Naive thymus-derived CD4-positive, alpha-beta T cell (primary cell): Measurements from ENCODE around the gene RANBP1. TPM values are rescaled to one million over a fixed set of nuclear protein-coding genes. Genes with fewer than 3 reads are reported as not detected.

Experiments
- ATAC-seq: fragments of 150-1000 bp; cut with Tn5 transposase; 2 replicates; pipeline ENCODE4 v1.10.0; 2021; ENCODE audit warnings: mild to moderate bottlenecking, moderate library complexity
- CTCF ChIA-PET: fragments of 350-600 bp; sonication (Branson Sonifier 250); formaldehyde crosslinking; loops from one replicate; lab custom pipeline; 2021; ENCODE audit warnings: antibody characterized with exemption; lab: Charles Lee
- POLR2A ChIA-PET: fragments of 350-600 bp; sonication (Branson Sonifier 250); formaldehyde crosslinking; loops from one replicate; lab custom pipeline; 2021; ENCODE audit warnings: antibody characterized with exemption, inconsistent platforms; lab: Charles Lee
- DNase-seq, 9 donors: peaks; one replicate each; pipeline versions ENCODE4 v3.0.0 to v3.0.0-alpha.2; 2020 to 2022; ENCODE audit warnings: mixed read lengths in 1 of 9
- H3K27ac ChIP-seq: one replicate; pipeline ENCODE4 v1.7.0; 2013; ENCODE audit warnings: mild to moderate bottlenecking, low read depth, low read length, moderate library complexity
- H3K27me3 ChIP-seq, 2 donors: one replicate each; pipeline ENCODE4 v1.7.0; 2013; ENCODE audit warnings: low read length in 2 of 2, mild to moderate bottlenecking in 2 of 2, moderate library complexity in 2 of 2; ENCODE audit not compliant: control insufficient read depth in 2 of 2, insufficient read depth in 2 of 2
- H3K36me3 ChIP-seq, 3 experiments: 1 replicate in 2 of 3; 2 replicates in 1 of 3; pipeline ENCODE4 v1.7.0; 2013; ENCODE audit warnings: low read length in 3 of 3, mild to moderate bottlenecking in 3 of 3, moderate library complexity in 1 of 3; ENCODE audit not compliant: insufficient read depth in 3 of 3, control insufficient read depth in 2 of 3
- H3K4me1 ChIP-seq, 2 donors: one replicate each; pipeline ENCODE4 v1.7.0; 2013; ENCODE audit warnings: low read length in 2 of 2, mild to moderate bottlenecking in 2 of 2, moderate library complexity in 1 of 2; ENCODE audit not compliant: control insufficient read depth in 2 of 2, insufficient read depth in 2 of 2
- H3K4me3 ChIP-seq: 2 replicates; pipeline ENCODE4 v1.7.0; 2013; ENCODE audit warnings: mild to moderate bottlenecking, low read length
- H3K9me3 ChIP-seq, 3 experiments: 1 replicate in 2 of 3; 2 replicates in 1 of 3; pipeline ENCODE4 v1.7.0; 2013; ENCODE audit warnings: low read length in 3 of 3; ENCODE audit not compliant: control insufficient read depth in 2 of 3
- H3K27ac Mint-ChIP-seq, 9 donors: one replicate each; pipeline ENCODE4 v1.8.0; 2020 to 2022; ENCODE audit warnings: mixed read lengths in 9 of 9, mild to moderate bottlenecking in 8 of 9, moderate library complexity in 5 of 9, inconsistent platforms in 2 of 9
- H3K27me3 Mint-ChIP-seq, 5 donors: one replicate each; pipeline ENCODE4 v1.8.0; 2021 to 2022; ENCODE audit warnings: mixed read lengths in 5 of 5, mild to moderate bottlenecking in 1 of 5
- H3K36me3 Mint-ChIP-seq, 5 donors: one replicate each; pipeline ENCODE4 v1.8.0; 2020 to 2022; ENCODE audit warnings: mixed read lengths in 5 of 5, mild to moderate bottlenecking in 3 of 5, inconsistent platforms in 1 of 5
- H3K4me1 Mint-ChIP-seq, 7 donors: one replicate each; pipeline ENCODE4 v1.8.0; 2020 to 2022; ENCODE audit warnings: mixed read lengths in 7 of 7, mild to moderate bottlenecking in 3 of 7, inconsistent platforms in 1 of 7
- H3K4me3 Mint-ChIP-seq, 10 donors: one replicate each; pipeline ENCODE4 v1.8.0; 2020 to 2022; ENCODE audit warnings: mild to moderate bottlenecking in 10 of 10, mixed read lengths in 10 of 10, moderate library complexity in 6 of 10, inconsistent platforms in 2 of 10
- H3K9me3 Mint-ChIP-seq, 11 donors: one replicate each; pipeline ENCODE4 v1.8.0; 2020 to 2022; ENCODE audit warnings: mixed read lengths in 11 of 11, mild to moderate bottlenecking in 4 of 11, inconsistent platforms in 1 of 11, moderate library complexity in 1 of 11
- intact Hi-C, 2 donors: fragments of 100-400 bp; cut with micrococcal nuclease; formaldehyde crosslinking; loops; one replicate each; pipeline ENCODE4 v1.15.1; 2023
- polyA plus RNA-seq, 2 donors: library from polyadenylated mRNA; unstranded; fragments of 300-500 nt; fragmentation: Illumina TruSeq; gene quantifications; one replicate each; pipeline ENCODE4 v1.2.3, GENCODE V29; 2021
- total RNA-seq, 6 experiments: library from RNA in 5 of 6; stranded (reverse) in 5 of 6; gene quantifications; 1 replicate in 5 of 6; 2 replicates in 1 of 6; pipeline ENCODE4 v1.2.3 and lab custom pipeline; 2021 to 2026

Gene RANBP1
- total and polyA plus RNA-seq, 7 experiments from 2014 or later = 50.4 to 224 (median 75.5) TPM

DNA sequence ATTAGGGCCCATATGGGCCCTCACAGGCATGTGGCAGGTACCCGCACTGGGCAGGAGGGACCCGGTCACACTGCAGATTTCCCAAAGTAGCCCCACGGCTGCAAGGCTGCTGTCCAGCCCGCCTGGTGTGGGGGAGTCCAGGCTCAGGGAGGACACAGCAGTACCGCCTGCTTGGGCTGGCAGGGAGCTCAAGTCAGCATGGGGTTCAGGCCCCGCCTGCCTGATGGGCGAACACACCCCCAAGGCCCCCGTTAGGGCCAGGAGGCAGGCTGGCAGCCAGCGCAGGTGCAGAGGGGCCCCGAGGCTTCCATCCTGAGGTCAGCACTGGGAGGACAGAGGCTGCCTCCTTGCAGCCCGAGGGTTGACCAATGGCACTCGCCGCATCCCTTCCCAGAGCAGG, 21.2 kb downstream of the RANBP1 start:
- Mint-ChIP-seq H3K27me3 (no peaks in the 10 kb centered on the region), H3K4me3 (no peak overlapping the region), H3K27ac (peak overlapping the region in 1 of 9 donors; percentile 41), H3K36me3 (peaks cover 0 to 8% (median 0%) of the 10 kb centered on the region in 5 donors), H3K4me1 (peaks cover 15 to 46% (median 24%) of the 10 kb centered on the region in 7 donors), H3K9me3 (no peaks in the 10 kb centered on the region)
- Histone ChIP-seq H3K36me3 (peaks cover 0 to 27% (median 0%) of the 10 kb centered on the region in 3 experiments), H3K4me1 (peaks cover 5 to 11% of the 10 kb centered on the region in 2 donors), H3K27ac (no peak overlapping the region), H3K9me3 (no peaks in the 10 kb centered on the region), H3K4me3 (no peak overlapping the region), H3K27me3 (no peaks in the 10 kb centered on the region)
- ChIA-PET CTCF (no interaction called here), POLR2A (no interaction called here)
- ATAC-seq (no peak), DNase-seq (no peak)
- intact Hi-C loops = no loop called here

GRCh38 chr22:20137671-20138416, 21.9 kb downstream of the RANBP1 start:
- Mint-ChIP-seq H3K36me3 (peaks cover 0 to 8% (median 0%) of the 10 kb centered on the region in 5 donors), H3K27me3 (no peaks in the 10 kb centered on the region), H3K4me3 (peak overlapping the region in 2 of 10 donors; percentile 14 to 25), H3K4me1 (peaks cover 14 to 41% (median 20%) of the 10 kb centered on the region in 7 donors), H3K27ac (peak overlapping the region in 2 of 9 donors; percentile 9 to 59), H3K9me3 (no peaks in the 10 kb centered on the region)
- no peaks in the 10 kb centered on the region for H3K9me3 ChIP-seq
- H3K27ac ChIP-seq = no peak overlapping the region
- peaks cover under 1 to 5% of the 10 kb centered on the region in 2 donors for H3K4me1 ChIP-seq
- ATAC-seq (no peak), DNase-seq (no peak)
- POLR2A ChIA-PET = no interaction called here
- H3K4me3 ChIP-seq = no peak overlapping the region
- peaks cover 0 to 35% (median 0%) of the 10 kb centered on the region in 3 experiments for H3K36me3 ChIP-seq
- H3K27me3 ChIP-seq = no peaks in the 10 kb centered on the region
- intact Hi-C loops = no loop called here
- CTCF ChIA-PET = interaction anchor here (0.5 kb wide), 1 partner anchor 997 kb away, joined by 3 read pairs; no protein-coding TSS in a partner anchor

- H3K4me3 ChIP-seq = no peak overlapping the region
- intact Hi-C loops = no loop called here
- POLR2A ChIA-PET = no interaction called here
- peak overlapping the region in 1 of 10 donors; percentile 53 for H3K4me3 Mint-ChIP-seq
- no peaks in the 10 kb centered on the region for H3K27me3 ChIP-seq
- CTCF ChIA-PET = no interaction called here
- H3K4me1 Mint-ChIP-seq = peaks cover 9 to 35% (median 18%) of the 10 kb centered on the region in 7 donors
- H3K4me1 ChIP-seq = no peaks in the 10 kb centered on the region
- ATAC-seq = no peak
- no peak overlapping the region for H3K27ac ChIP-seq
- no peak for DNase-seq
- no peaks in the 10 kb centered on the region for H3K27me3 Mint-ChIP-seq
- H3K36me3 ChIP-seq = peaks cover 0 to 40% (median 0%) of the 10 kb centered on the region in 3 experiments
- H3K9me3 ChIP-seq = no peaks in the 10 kb centered on the region
- peaks cover 0 to 8% (median 0%) of the 10 kb centered on the region in 5 donors for H3K36me3 Mint-ChIP-seq
- no peak overlapping the region for H3K27ac Mint-ChIP-seq
- no peaks in the 10 kb centered on the region for H3K9me3 Mint-ChIP-seq
Measured at GRCh38 chr22:20138417-20138738, 22.5 kb downstream of the RANBP1 start.

DNA sequence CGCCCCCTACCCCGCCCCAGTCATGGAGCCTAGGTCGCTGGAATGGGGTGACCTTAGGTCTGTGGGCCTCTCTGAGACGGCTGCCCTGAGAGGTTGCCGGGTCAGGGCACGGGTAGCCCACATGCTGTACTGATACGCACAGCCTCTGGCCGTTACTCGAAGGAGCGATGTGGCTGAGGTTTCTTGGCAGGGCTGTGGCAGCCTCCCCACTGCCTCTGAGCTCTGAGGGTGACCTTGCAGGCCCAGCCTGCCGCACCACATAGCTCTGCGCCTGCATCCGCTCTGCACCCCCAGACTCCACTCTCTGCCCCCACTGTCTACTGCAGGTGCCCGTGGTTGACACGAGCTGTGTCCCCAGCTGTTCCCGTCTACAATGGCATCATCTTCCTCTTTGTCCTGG, 23.0 kb downstream of the RANBP1 start:
- Mint-ChIP-seq H3K36me3 (peaks cover 0 to 8% (median 0%) of the 10 kb centered on the region in 5 donors), H3K27ac (no peak overlapping the region), H3K4me3 (no peak overlapping the region), H3K4me1 (peaks cover 4 to 30% (median 16%) of the 10 kb centered on the region in 7 donors), H3K9me3 (no peaks in the 10 kb centered on the region), H3K27me3 (no peaks in the 10 kb centered on the region)
- no peak for DNase-seq
- Histone ChIP-seq H3K36me3 (peaks cover 0 to 45% (median 0%) of the 10 kb centered on the region in 3 experiments), H3K4me1 (no peaks in the 10 kb centered on the region), H3K27ac (no peak overlapping the region), H3K4me3 (no peak overlapping the region), H3K27me3 (no peaks in the 10 kb centered on the region), H3K9me3 (no peaks in the 10 kb centered on the region)
- intact Hi-C loops = no loop called here
- POLR2A ChIA-PET = no interaction called here
- CTCF ChIA-PET = no interaction called here
- ATAC-seq = no peak

GRCh38 chr22:20139391-20140106, 23.6 kb downstream of the RANBP1 start:
- intact Hi-C loops = no loop called here
- no peak overlapping the region for H3K4me3 ChIP-seq
- no peak for DNase-seq
- no peaks in the 10 kb centered on the region for H3K27me3 ChIP-seq
- H3K9me3 Mint-ChIP-seq = no peaks in the 10 kb centered on the region
- H3K9me3 ChIP-seq = no peaks in the 10 kb centered on the region
- peaks cover 2 to 24% (median 15%) of the 10 kb centered on the region in 7 donors for H3K4me1 Mint-ChIP-seq
- H3K4me3 Mint-ChIP-seq = no peak overlapping the region
- peaks cover 0 to 8% (median 0%) of the 10 kb centered on the region in 5 donors for H3K36me3 Mint-ChIP-seq
- CTCF ChIA-PET = no interaction called here
- no peak overlapping the region for H3K27ac ChIP-seq
- ATAC-seq = no peak
- peaks cover 0 to 50% (median 0%) of the 10 kb centered on the region in 3 experiments for H3K36me3 ChIP-seq
- POLR2A ChIA-PET = no interaction called here
- no peaks in the 10 kb centered on the region for H3K4me1 ChIP-seq
- no peak overlapping the region for H3K27ac Mint-ChIP-seq
- H3K27me3 Mint-ChIP-seq = no peaks in the 10 kb centered on the region

- Histone ChIP-seq H3K4me1 (no peaks in the 10 kb centered on the region), H3K36me3 (peaks cover 0 to 54% (median 0%) of the 10 kb centered on the region in 3 experiments), H3K27ac (no peak overlapping the region), H3K27me3 (no peaks in the 10 kb centered on the region), H3K4me3 (no peak overlapping the region), H3K9me3 (no peaks in the 10 kb centered on the region)
- Mint-ChIP-seq H3K27ac (no peak overlapping the region), H3K27me3 (no peaks in the 10 kb centered on the region), H3K4me1 (peaks cover 2 to 22% (median 15%) of the 10 kb centered on the region in 7 donors), H3K36me3 (peaks cover 0 to 8% (median 0%) of the 10 kb centered on the region in 5 donors), H3K9me3 (no peaks in the 10 kb centered on the region), H3K4me3 (no peak overlapping the region)
- intact Hi-C loops = no loop called here
- ChIA-PET CTCF (no interaction called here), POLR2A (interaction anchor here (0.8 kb wide), 1 partner anchor 79 kb away, joined by 3 read pairs; no protein-coding TSS in a partner anchor)
- ATAC-seq = no peak
- no peak for DNase-seq
Measured at GRCh38 chr22:20140107-20140445, 24.2 kb downstream of the RANBP1 start.
